ENCODE data around the gene IPP. TPM values are rescaled to one million over a fixed set of nuclear protein-coding genes. Genes with fewer than 3 reads are reported as not detected.
A peak's percentile ranks its signal among the peaks of the same experiment; 100 is the strongest.

The IPP gene
- total and polyA plus RNA-seq, 2 of the 8 experiments (the other 6 are each of a cell fraction or from before 2014, with no cell fraction given), result 1.4 to 5.6 TPM

DNA sequence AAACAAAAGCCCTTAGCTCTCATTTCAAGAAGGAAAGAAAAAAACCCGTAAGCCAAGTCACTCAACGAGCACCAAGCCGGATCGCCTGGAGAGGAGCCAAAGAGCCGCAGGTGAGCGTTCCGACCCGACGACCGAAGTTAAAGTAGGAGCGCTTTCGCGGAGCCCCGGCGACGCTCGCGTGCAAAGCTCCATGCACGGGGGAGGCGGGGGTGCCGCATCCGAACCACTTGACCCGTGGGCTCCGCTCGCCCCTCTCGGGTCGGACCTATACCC, 64.5 kb downstream of the IPP start:
- H2BK20ac ChIP-seq (ENCODE audit: low read length), result no peak overlapping the region
- H2AFZ ChIP-seq (ENCODE audit: low read length), result peak overlapping the region; percentile 58; the same call in 1 of the 2 replicates
- H3K27ac ChIP-seq (ENCODE audit: low read depth, low read length), result peak overlapping the region; percentile 93
- peak overlapping the region; percentile 96 to 99 (median 98) for H3K4me3 ChIP-seq (ENCODE audit: extremely low read depth in 1 of 4, insufficient read depth in 2 of 4, low read depth in 3 of 4, low read length in 4 of 4)
- no peak overlapping the region for H2BK12ac ChIP-seq (ENCODE audit: low read depth, low read length)
- H3K79me2 ChIP-seq (ENCODE audit: control insufficient read depth in 1 of 2, insufficient read depth in 2 of 2, low read length in 2 of 2), result peaks cover 21 to 84% of the 10 kb centered on the region in 2 experiments
- H3K4ac ChIP-seq (replicated peaks; ENCODE audit: insufficient read length, low read depth, low read length), result no peak overlapping the region
- peak overlapping the region; percentile 60 to 97; a peak in 3 of 4 replicates for H3K4me2 ChIP-seq (ENCODE audit: insufficient read depth in 1 of 2, low read depth in 2 of 2, low read length in 2 of 2)
- no peaks in the 10 kb centered on the region for H3K27me3 ChIP-seq (replicated peaks in 1 of 4; ENCODE audit: control insufficient read depth in 3 of 4, extremely low read depth in 1 of 4, insufficient read depth in 3 of 4, low read length in 3 of 4)
- peaks cover 2 to 5% of the 10 kb centered on the region in 2 experiments for H4K20me1 ChIP-seq (replicated peaks in 1 of 2; ENCODE audit: control insufficient read depth in 1 of 2, insufficient read depth in 2 of 2, low read length in 2 of 2)
- H4K8ac ChIP-seq (ENCODE audit: extremely low read depth, insufficient read depth, low read length), result peak overlapping the region; percentile 99; the same call in 1 of the 2 replicates
- H4K5ac ChIP-seq (ENCODE audit: insufficient read length, low read depth, low read length), result peak overlapping the region; percentile 69
- H2BK5ac ChIP-seq (ENCODE audit: low read depth, low read length), result peak overlapping the region; percentile 98
- H2BK120ac ChIP-seq (replicated peaks; ENCODE audit: low read depth, low read length), result no peak overlapping the region
- POLR2A ChIA-PET (ENCODE audit: partially characterized antibody), result interaction anchor here (0.6 to 2.6 kb wide), 30 partner anchors 9 to 559 kb away, joined by 3 to 20 read pairs (median 4); partner anchors contain the start of genes CCDC163, CCDC17, MMACHC and NASP
- H3K23me2 ChIP-seq (ENCODE audit: low read depth, low read length), result peaks cover 7% of the 10 kb centered on the region
- peaks cover 0 to 6% (median 0%) of the 10 kb centered on the region in 4 experiments; a peak in 2 of 8 replicates for H3K36me3 ChIP-seq (ENCODE audit: control insufficient read depth in 2 of 4, insufficient read depth in 4 of 4, low read length in 3 of 4)
- WGBS, 2 experiments (ENCODE audit: extremely low coverage in 1 of 2, insufficient coverage in 1 of 2, insufficient read length in 1 of 2, insufficient replicate concordance in 2 of 2, low coverage in 1 of 2, low lambda C conversion rate in 2 of 2, missing lambda C conversion rate in 1 of 2), result 4% methylated on average over 27 of the region's 27 CpGs; no CpG with 5 or more reads in 1 of the 2 experiments
- H2AK5ac ChIP-seq (ENCODE audit: low read depth, low read length), result peak overlapping the region; percentile 70; the same call in 1 of the 2 replicates
- no peak overlapping the region for H3K14ac ChIP-seq (ENCODE audit: insufficient read length)
- peaks cover 0 to 6% (median under 1%) of the 10 kb centered on the region in 4 experiments; a peak in 5 of 7 replicates for H3K4me1 ChIP-seq (replicated peaks in 1 of 4; ENCODE audit: control insufficient read depth in 3 of 4, insufficient read depth in 4 of 4, low read length in 3 of 4)
- no peak overlapping the region for H3K23ac ChIP-seq (ENCODE audit: insufficient read length)
- CTCF ChIA-PET (ENCODE audit: partially characterized antibody), result interaction anchor here (1.0 kb wide), 1 partner anchor 11 kb away, joined by 3 read pairs; no protein-coding TSS in a partner anchor
- no peak for FAIRE-seq
- peak overlapping the region; percentile 63 for H3K56ac ChIP-seq (replicated peaks; ENCODE audit: insufficient read length, low read depth, low read length)
- H4K91ac ChIP-seq (replicated peaks; ENCODE audit: insufficient read length, low read length), result peak overlapping the region; percentile 63
- DNase-seq (ENCODE audit: low read depth in 1 of 2, low spot score in 2 of 2), result no peak
- peak overlapping the region; percentile 91 to 99 (median 98) for H3K9ac ChIP-seq (replicated peaks in 1 of 4; ENCODE audit: extremely low read depth in 1 of 4, low read depth in 3 of 4, low read length in 3 of 4)
- H3K9me3 ChIP-seq (ENCODE audit: insufficient read depth in 2 of 2, low read depth in 1 of 2, low read length in 1 of 2), result no peaks in the 10 kb centered on the region
- no peak overlapping the region for H2BK15ac ChIP-seq (ENCODE audit: low read length)
- peak overlapping the region; percentile 97 for H3K18ac ChIP-seq (ENCODE audit: extremely low read depth, low read length)
- no peaks in the 10 kb centered on the region for H3K79me1 ChIP-seq (ENCODE audit: low read depth, low read length)
- TF ChIP-seq KDM1A (IDR thresholded peaks at IDR 0.05; ENCODE audit: borderline replicate concordance, low read length) (no peak), TCF12 (IDR thresholded peaks at IDR 0.05; ENCODE audit: low read depth, low read length) (no peak), RAD21 (IDR thresholded peaks at IDR 0.05 in 1 of 2, conservative IDR thresholded peaks at IDR 0.05 in 1 of 2; ENCODE audit: low read depth in 2 of 2, low read length in 2 of 2) (peak; percentile 18 to 29; a peak in 2 of 4 replicates), EP300 (IDR thresholded peaks at IDR 0.05; ENCODE audit: borderline replicate concordance in 1 of 2, low read depth in 2 of 2, low read length in 2 of 2) (no peak), KDM5A (IDR thresholded peaks at IDR 0.05; ENCODE audit: low read length) (no peak), RBBP5 (IDR thresholded peaks at IDR 0.05; ENCODE audit: borderline replicate concordance, low read depth, low read length) (no peak), ASH2L (IDR thresholded peaks at IDR 0.05; ENCODE audit: low read length) (no peak)
- TF ChIP-seq, protein P1, sequence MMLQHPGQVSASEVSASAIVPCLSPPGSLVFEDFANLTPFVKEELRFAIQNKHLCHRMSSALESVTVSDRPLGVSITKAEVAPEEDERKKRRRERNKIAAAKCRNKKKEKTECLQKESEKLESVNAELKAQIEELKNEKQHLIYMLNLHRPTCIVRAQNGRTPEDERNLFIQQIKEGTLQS (IDR thresholded peaks at IDR 0.05; ENCODE audit: insufficient read depth, low read depth, low read length), result no peak
- TF ChIP-seq, protein P2, sequence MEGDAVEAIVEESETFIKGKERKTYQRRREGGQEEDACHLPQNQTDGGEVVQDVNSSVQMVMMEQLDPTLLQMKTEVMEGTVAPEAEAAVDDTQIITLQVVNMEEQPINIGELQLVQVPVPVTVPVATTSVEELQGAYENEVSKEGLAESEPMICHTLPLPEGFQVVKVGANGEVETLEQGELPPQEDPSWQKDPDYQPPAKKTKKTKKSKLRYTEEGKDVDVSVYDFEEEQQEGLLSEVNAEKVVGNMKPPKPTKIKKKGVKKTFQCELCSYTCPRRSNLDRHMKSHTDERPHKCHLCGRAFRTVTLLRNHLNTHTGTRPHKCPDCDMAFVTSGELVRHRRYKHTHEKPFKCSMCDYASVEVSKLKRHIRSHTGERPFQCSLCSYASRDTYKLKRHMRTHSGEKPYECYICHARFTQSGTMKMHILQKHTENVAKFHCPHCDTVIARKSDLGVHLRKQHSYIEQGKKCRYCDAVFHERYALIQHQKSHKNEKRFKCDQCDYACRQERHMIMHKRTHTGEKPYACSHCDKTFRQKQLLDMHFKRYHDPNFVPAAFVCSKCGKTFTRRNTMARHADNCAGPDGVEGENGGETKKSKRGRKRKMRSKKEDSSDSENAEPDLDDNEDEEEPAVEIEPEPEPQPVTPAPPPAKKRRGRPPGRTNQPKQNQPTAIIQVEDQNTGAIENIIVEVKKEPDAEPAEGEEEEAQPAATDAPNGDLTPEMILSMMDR (IDR thresholded peaks at IDR 0.05; ENCODE audit: control extremely low read depth in 1 of 3, insufficient read depth in 1 of 3, low read depth in 1 of 3, low read length in 3 of 3), result peak in 1 of 3 experiments; percentile 2; a peak in 2 of 4 replicates
